Activated naive CD8-positive, alpha-beta T cell treated with anti-CD3 and anti-CD28 coated beads, Interleukin-2, amount 10 ng/mL, durations not matched to agents 7 days and 5 days (primary cell): ENCODE measurements around the gene JPT2. TPM values are rescaled to one million over a fixed set of nuclear protein-coding genes. Genes with fewer than 3 reads are reported as not detected.
"Not testable (repeated sequence)": the region's sequence is repeated elsewhere in the genome, so short reads cannot be mapped to it uniquely, and the experiment has no call there.

Source experiments
- ATAC-seq: fragments of 150-1000 bp; cut with Tn5 transposase; one replicate; pipeline ENCODE4 v1.10.0; 2021; ENCODE audit warnings: low read depth, moderate library complexity
- POLR2A ChIA-PET: fragments of 350-600 bp; sonication (Branson Sonifier 250); formaldehyde crosslinking; loops from one replicate; lab custom pipeline; 2021; ENCODE audit warnings: antibody characterized with exemption; lab: Charles Lee
- DNase-seq: peaks from one replicate; pipeline ENCODE4 v3.0.0; 2021
- H3K27ac Mint-ChIP-seq: one replicate; pipeline ENCODE4 v1.8.0; 2022; ENCODE audit warnings: mild to moderate bottlenecking, mixed read lengths
- H3K27me3 Mint-ChIP-seq: one replicate; pipeline ENCODE4 v1.8.0; 2022; ENCODE audit warnings: mild to moderate bottlenecking, moderate library complexity, mixed read lengths
- H3K36me3 Mint-ChIP-seq: one replicate; pipeline ENCODE4 v1.8.0; 2021; ENCODE audit warnings: mild to moderate bottlenecking, mixed read lengths
- H3K4me1 Mint-ChIP-seq: one replicate; pipeline ENCODE4 v1.8.0; 2021; ENCODE audit warnings: mixed read lengths
- H3K4me3 Mint-ChIP-seq: one replicate; pipeline ENCODE4 v1.8.0; 2022; ENCODE audit warnings: mild to moderate bottlenecking, moderate library complexity, mixed read lengths
- H3K9me3 Mint-ChIP-seq: one replicate; pipeline ENCODE4 v1.8.0; 2021; ENCODE audit warnings: mixed read lengths
- total RNA-seq, 2 experiments: library from RNA; stranded (reverse); gene quantifications; one replicate each; pipeline ENCODE4 v1.2.3, GENCODE V29; 2021

Gene JPT2
- total RNA-seq, 2 experiments from 2014 or later, result 44.7 to 45.1 TPM

- H3K27ac Mint-ChIP-seq, result no peak overlapping the region
- ATAC-seq (no peak), DNase-seq (no peak)
- peaks cover 26% of the 10 kb centered on the region for H3K4me1 Mint-ChIP-seq
- H3K36me3 Mint-ChIP-seq, result no peaks in the 10 kb centered on the region
- H3K27me3 Mint-ChIP-seq, result no peaks in the 10 kb centered on the region
- POLR2A ChIA-PET, result interaction anchor here (1.2 kb wide), 1 partner anchor 97 kb away, joined by 4 read pairs; the partner anchor contains the start of genes CRAMP1 and IFT140
- peak overlapping the region; percentile 39 for H3K4me3 Mint-ChIP-seq
- no peaks in the 10 kb centered on the region for H3K9me3 Mint-ChIP-seq
These were observed 30.7 kb downstream of the JPT2 start for GRCh38 chr16:1708768-1709180.

GRCh38 chr16:1709356-1709755 is 31.3 kb downstream of the JPT2 start:
- H3K9me3 Mint-ChIP-seq, result no peaks in the 10 kb centered on the region
- no peak overlapping the region for H3K27ac Mint-ChIP-seq
- no peaks in the 10 kb centered on the region for H3K36me3 Mint-ChIP-seq
- peaks cover 26% of the 10 kb centered on the region for H3K4me1 Mint-ChIP-seq
- ATAC-seq, result no peak
- no peak overlapping the region for H3K4me3 Mint-ChIP-seq
- no peaks in the 10 kb centered on the region for H3K27me3 Mint-ChIP-seq
- POLR2A ChIA-PET, result no interaction called here
- no peak for DNase-seq

- Mint-ChIP-seq H3K9me3 (no peaks in the 10 kb centered on the region), H3K27me3 (no peaks in the 10 kb centered on the region), H3K4me1 (peaks cover 22% of the 10 kb centered on the region), H3K4me3 (no peak overlapping the region), H3K36me3 (peaks cover 1% of the 10 kb centered on the region), H3K27ac (no peak overlapping the region)
- DNase-seq (no peak), ATAC-seq (no peak)
- POLR2A ChIA-PET, result interaction anchor here (0.5 to 0.6 kb wide), 2 partner anchors 8 to 17 kb away, joined by 3 read pairs; no protein-coding TSS in a partner anchor
These were observed 32.9 kb downstream of the JPT2 start for GRCh38 chr16:1710811-1711507.

GRCh38 chr16:1712791-1713261 is 34.7 kb downstream of the JPT2 start:
- Mint-ChIP-seq H3K4me3 (no peak overlapping the region), H3K4me1 (peaks cover 16% of the 10 kb centered on the region), H3K36me3 (peaks cover 1% of the 10 kb centered on the region), H3K9me3 (no peaks in the 10 kb centered on the region), H3K27ac (no peak overlapping the region), H3K27me3 (no peaks in the 10 kb centered on the region)
- no peak for ATAC-seq
- POLR2A ChIA-PET, result no interaction called here
- no peak for DNase-seq

- H3K4me1 Mint-ChIP-seq, result peaks cover 12% of the 10 kb centered on the region
- no peak overlapping the region for H3K27ac Mint-ChIP-seq
- no peaks in the 10 kb centered on the region for H3K9me3 Mint-ChIP-seq
- peaks cover 1% of the 10 kb centered on the region for H3K36me3 Mint-ChIP-seq
- POLR2A ChIA-PET, result no interaction called here
- H3K4me3 Mint-ChIP-seq, result no peak overlapping the region
- H3K27me3 Mint-ChIP-seq, result no peaks in the 10 kb centered on the region
- DNase-seq (no peak), ATAC-seq (no peak)
These were observed 35.3 kb downstream of the JPT2 start for GRCh38 chr16:1713331-1713730.

GRCh38 chr16:1713933-1714332 is 35.9 kb downstream of the JPT2 start:
- Mint-ChIP-seq H3K4me3 (no peak overlapping the region), H3K4me1 (peaks cover 9% of the 10 kb centered on the region), H3K27me3 (no peaks in the 10 kb centered on the region), H3K36me3 (peaks cover 1% of the 10 kb centered on the region), H3K27ac (no peak overlapping the region), H3K9me3 (no peaks in the 10 kb centered on the region)
- DNase-seq (no peak), ATAC-seq (no peak)
- POLR2A ChIA-PET, result no interaction called here

- POLR2A ChIA-PET, result interaction anchor here (1.2 to 1.8 kb wide), 2 partner anchors 8 to 295 kb away, joined by 3 to 4 read pairs; partner anchors contain the start of gene UQCC4
- H3K36me3 Mint-ChIP-seq, result peaks cover 1% of the 10 kb centered on the region
- ATAC-seq (no peak), DNase-seq (no peak)
- H3K27ac Mint-ChIP-seq, result no peak overlapping the region
- H3K4me3 Mint-ChIP-seq, result no peak overlapping the region
- no peaks in the 10 kb centered on the region for H3K27me3 Mint-ChIP-seq
- H3K9me3 Mint-ChIP-seq, result no peaks in the 10 kb centered on the region
- H3K4me1 Mint-ChIP-seq, result peaks cover 10% of the 10 kb centered on the region
These were observed 37.1 kb downstream of the JPT2 start for GRCh38 chr16:1715220-1715619.

GRCh38 chr16:1718236-1718635 is 40.2 kb downstream of the JPT2 start:
- ATAC-seq, H3K27me3 Mint-ChIP-seq, H3K4me3 Mint-ChIP-seq, H3K9me3 Mint-ChIP-seq, H3K36me3 Mint-ChIP-seq, DNase-seq, H3K27ac Mint-ChIP-seq, POLR2A ChIA-PET: not testable (repeated sequence)
- peaks cover 22% of the 10 kb centered on the region for H3K4me1 Mint-ChIP-seq

GRCh38 chr16:1719559-1720229 is 41.6 kb downstream of the JPT2 start:
- H3K27ac Mint-ChIP-seq, H3K36me3 Mint-ChIP-seq, ATAC-seq, DNase-seq, H3K27me3 Mint-ChIP-seq, H3K9me3 Mint-ChIP-seq, H3K4me3 Mint-ChIP-seq: not testable (repeated sequence)
- H3K4me1 Mint-ChIP-seq, result peaks cover 26% of the 10 kb centered on the region
- POLR2A ChIA-PET, result interaction anchor here (0.7 kb wide), 1 partner anchor 41 kb away, joined by 3 read pairs; no protein-coding TSS in a partner anchor

- Mint-ChIP-seq H3K36me3 (peaks cover 2% of the 10 kb centered on the region), H3K4me3 (no peak overlapping the region), H3K4me1 (peaks cover 24% of the 10 kb centered on the region), H3K27ac (no peak overlapping the region), H3K9me3 (no peaks in the 10 kb centered on the region), H3K27me3 (no peaks in the 10 kb centered on the region)
- DNase-seq, result no peak
- POLR2A ChIA-PET, result no interaction called here
- no peak for ATAC-seq
These were observed 43.3 kb downstream of the JPT2 start for GRCh38 chr16:1721372-1721771.

- no peak for ATAC-seq
- POLR2A ChIA-PET, result interaction anchor here (0.9 kb wide), 1 partner anchor 307 kb away, joined by 3 read pairs; no protein-coding TSS in a partner anchor
- Mint-ChIP-seq H3K9me3 (no peaks in the 10 kb centered on the region), H3K4me1 (peaks cover 28% of the 10 kb centered on the region), H3K27me3 (no peaks in the 10 kb centered on the region), H3K36me3 (peaks cover 10% of the 10 kb centered on the region), H3K4me3 (no peak overlapping the region), H3K27ac (peak overlapping the region; percentile 24)
- DNase-seq, result no peak
These were observed 45.5 kb downstream of the JPT2 start for GRCh38 chr16:1723450-1724147.

GRCh38 chr16:1724491-1724890 is 46.4 kb downstream of the JPT2 start:
- POLR2A ChIA-PET, result no interaction called here
- no peak overlapping the region for H3K4me3 Mint-ChIP-seq
- peaks cover 10% of the 10 kb centered on the region for H3K36me3 Mint-ChIP-seq
- H3K4me1 Mint-ChIP-seq, result peaks cover 25% of the 10 kb centered on the region
- H3K9me3 Mint-ChIP-seq, result no peaks in the 10 kb centered on the region
- H3K27ac Mint-ChIP-seq, result no peak overlapping the region
- no peak for ATAC-seq
- H3K27me3 Mint-ChIP-seq, result no peaks in the 10 kb centered on the region
- no peak for DNase-seq
